GM12801 (cell line): ENCODE data around the gene UQCRHL.

Experiments
- CTCF ChIP-seq: IDR thresholded peaks from one replicate; pipeline ENCODE4 v1.5.1; 2011; ENCODE audit warnings: control low read depth; ENCODE audit not compliant: insufficient read length; ENCODE audit errors: extremely low read depth

UQCRHL gene

DNA sequence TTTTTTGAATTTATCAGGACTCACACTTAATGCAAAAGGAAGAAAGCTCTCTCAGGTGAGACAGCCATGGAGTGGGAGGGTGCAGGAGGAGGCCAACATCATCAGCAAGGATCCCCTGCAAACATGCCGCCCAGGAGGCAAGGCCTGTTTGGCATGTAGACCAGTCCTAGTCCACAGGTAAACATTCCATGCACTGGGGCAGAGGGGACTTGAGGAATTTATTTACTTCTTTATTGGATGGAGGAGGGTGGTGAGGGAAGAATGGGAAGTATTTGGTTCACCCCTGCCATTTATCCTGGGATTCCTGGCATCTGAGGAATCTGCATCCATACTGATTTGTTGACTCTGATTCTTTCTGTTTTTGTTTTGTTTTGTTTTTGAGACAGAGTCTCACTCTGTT lies 1.5 kb upstream of the UQCRHL start:
- TF ChIP-seq CTCF, result no peak

GRCh38 chr1:15807121-15807520 lies 328 bp downstream of the UQCRHL start:
- no peak for TF ChIP-seq CTCF

DNA sequence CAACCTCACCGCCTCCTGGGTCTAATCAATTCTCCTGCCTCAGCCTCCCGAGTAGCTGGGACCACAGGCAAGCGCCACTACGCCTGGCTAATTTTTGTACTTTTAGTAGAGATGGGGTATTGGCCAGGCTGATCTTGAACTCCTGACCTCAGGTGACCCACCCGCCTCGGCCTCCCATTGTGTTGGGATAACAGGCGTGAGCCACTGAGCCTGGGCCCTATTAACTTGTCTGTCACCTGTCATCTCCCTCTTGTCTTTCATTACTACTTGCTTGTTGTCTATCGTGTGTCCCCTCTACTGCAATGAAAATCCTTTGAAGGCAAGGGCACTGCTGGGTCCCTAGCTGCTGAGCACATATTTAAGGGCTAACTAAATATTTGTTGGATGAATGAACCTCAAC lies 3.4 kb downstream of the UQCRHL start:
- no peak for TF ChIP-seq CTCF

DNA sequence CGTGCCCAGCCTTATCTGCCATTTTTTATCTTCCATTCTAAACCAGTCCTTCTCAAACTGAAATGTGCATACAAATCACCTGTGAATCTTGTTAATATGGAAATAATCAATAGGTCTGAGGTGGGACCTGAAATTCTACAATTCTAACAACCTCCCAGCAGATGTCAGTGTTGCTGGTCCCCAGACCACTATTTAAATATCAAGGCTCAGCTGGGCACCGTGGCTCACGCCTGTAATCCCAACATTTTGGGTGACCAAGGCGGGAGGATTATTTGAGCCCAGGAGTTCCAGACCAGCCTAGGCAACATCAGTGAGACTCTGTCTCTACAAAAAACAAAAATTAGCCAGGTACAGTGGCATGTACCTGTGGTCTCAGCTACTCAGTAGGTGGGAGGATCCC lies 4.1 kb downstream of the UQCRHL start:
- TF ChIP-seq CTCF, result no peak

- no peak for TF ChIP-seq CTCF
Observed at GRCh38 chr1:15802234-15802965, 5.0 kb downstream of the UQCRHL start.

DNA sequence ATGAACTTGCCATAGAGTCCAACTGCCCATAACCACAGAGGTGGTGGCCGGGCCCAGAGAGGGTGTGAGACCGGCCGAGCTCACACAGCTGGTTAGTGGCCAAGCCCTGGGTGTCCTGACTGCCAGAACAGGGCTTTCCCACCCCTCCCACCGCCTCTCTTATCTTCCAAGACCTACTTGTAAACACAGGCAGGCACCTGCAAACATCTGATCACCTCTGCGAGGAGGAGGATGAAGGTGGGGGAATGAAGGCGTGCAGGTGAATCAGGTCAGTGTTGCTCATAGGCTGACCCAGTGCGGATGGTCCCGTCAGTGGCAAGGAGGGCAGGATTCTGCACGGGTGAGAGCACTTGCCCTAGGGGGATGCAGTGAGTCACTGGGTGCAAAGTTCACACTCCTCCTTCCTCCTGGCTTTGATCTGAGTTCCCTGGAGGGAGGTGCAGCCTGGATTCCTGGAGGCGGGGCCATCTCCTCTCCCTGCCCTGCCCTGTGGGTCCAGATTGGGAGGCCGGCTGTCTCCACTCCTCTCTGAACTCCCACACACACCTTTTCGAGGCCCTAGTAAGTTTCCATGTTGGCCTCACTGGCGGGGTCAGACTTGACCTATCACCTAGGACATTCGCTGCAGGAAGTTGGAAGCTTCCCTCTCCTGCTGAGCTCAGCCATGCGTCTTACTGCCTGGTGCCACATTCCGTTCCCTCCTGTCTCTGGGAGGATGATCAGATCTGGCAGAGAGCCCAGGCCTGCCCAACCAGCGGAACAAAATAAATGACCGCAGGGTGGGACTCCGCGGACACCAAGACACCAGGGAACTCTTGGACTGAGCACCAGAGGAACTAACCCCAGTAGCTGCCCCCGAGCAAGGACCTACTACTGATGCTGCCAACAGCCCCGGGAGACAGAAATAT lies 7.3 kb downstream of the UQCRHL start:
- no peak for TF ChIP-seq CTCF

DNA sequence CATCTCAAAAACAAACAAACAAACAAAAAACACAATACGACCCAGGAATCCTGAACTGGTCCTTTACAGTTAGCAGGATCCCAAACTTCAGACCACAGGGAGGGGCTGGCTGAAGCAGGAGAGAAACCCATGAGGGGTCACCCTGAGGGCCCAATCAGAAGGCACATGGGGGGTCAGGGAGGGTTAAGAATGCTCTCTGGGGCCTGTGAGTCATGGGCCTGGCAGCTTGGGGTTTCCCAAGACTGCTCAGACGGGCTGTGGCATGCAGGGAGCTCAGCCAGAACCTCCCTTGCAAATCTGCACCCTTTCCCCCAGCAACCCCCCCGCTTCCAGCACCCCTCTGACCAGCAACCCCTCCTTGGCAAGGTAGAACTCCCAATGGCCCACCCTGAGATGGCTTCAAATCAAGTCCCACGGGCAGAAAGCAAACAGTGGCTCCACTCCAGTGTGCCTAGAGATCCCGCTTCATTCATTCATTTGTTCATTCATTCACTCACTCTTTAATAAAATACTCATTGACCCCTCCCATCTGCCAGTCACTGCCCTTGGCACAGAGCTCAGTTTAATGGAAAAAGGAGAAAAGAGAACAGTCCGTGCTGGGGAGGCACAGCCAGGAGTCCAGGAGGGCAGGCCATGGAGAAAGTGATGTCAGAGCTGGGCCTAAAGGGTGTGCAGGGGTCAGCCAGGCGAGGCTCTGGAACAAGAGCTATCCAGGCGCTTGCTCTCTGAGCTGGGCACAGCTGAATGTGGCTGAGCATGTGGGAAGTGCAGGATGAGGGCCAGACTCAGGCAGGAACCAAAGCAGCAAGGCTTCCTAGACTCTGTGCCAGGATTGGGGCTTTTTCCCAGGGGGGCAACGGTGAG lies 8.2 kb downstream of the UQCRHL start:
- TF ChIP-seq CTCF, result no peak
